ENCODE results near the gene HES2. TPM values are rescaled to one million over a fixed set of nuclear protein-coding genes. Genes with fewer than 3 reads are reported as not detected.

Gene HES2
- total RNA-seq = 1 to 10 TPM in 1 of 4 donors, not detected in 3; 7.3 TPM

DNA sequence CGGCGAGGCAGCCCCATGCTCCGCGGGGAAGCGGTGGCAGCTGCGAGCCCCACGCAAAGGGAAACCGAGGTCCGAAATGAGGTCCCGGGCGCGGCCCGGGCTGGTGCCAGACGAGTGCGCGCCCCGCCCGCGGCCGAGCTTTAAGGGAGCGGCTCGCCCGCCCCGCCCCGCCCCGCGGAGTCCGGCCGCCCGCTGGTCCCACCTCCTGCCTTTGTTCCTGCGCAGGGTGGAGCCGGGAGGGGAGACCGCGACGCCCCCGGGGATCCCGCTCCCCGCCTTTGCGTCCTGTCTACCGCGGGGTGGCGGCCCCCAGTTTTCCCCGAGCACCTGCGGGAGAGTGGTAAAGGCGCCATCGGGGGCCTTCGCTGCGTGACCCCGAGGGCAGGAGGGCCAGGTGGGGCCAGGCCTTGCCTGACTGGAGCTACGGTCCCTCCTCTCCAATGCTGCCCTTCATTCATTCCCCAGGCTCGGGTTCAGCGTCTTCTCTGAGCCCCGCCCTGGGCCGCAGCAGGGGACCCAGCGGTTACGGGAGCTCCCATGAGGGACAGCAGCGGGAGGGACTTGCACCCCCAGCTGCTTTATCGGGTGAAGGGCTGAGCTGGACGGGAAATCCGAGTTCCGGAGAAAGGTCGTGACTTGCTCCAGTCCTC, at the start of gene HES2:
TSS of gene HES2 (minus strand) at position 116 of the 650 bp plus-strand sequence. CDS start at position 17, 99 bp downstream.
- H3K27me3 ChIP-seq = peaks cover 100% of the 10 kb centered on the region
- no peak for ATAC-seq
- TF ChIP-seq POLR2A (IDR thresholded peaks at IDR 0.05) (no peak), POLR2AphosphoS5 (IDR thresholded peaks at IDR 0.05) (no peak), CTCF (IDR thresholded peaks at IDR 0.05) (no peak), EP300 (IDR thresholded peaks at IDR 0.05) (no peak)
- peaks cover 0 to 46% (median 23%) of the 10 kb centered on the region in 3 donors for H3K4me1 ChIP-seq
- no peaks in the 10 kb centered on the region for H3K9me3 ChIP-seq
- H3K36me3 ChIP-seq = no peaks in the 10 kb centered on the region
- no CpG with 5 or more reads among the region's 62 CpGs for WGBS, 2 donors (ENCODE audit: low coverage in 1 of 2)
- H3K4me3 ChIP-seq = peak within 1 kb of the TSS in 1 of 2 donors; percentile 50
- no peak within 1 kb of the TSS for H3K27ac ChIP-seq

- Histone ChIP-seq H3K4me3 (no peak overlapping the region), H3K9me3 (no peaks in the 10 kb centered on the region), H3K27ac (no peak overlapping the region), H3K4me1 (no peaks in the 10 kb centered on the region), H3K27me3 (peaks cover 42% of the 10 kb centered on the region), H3K36me3 (peaks cover 0 to 71% of the 10 kb centered on the region in 2 donors)
- TF ChIP-seq CTCF (IDR thresholded peaks at IDR 0.05) = no peak
- no peak for TF ChIP-seq POLR2A (IDR thresholded peaks at IDR 0.05)
- no peak for TF ChIP-seq EP300 (IDR thresholded peaks at IDR 0.05)
- TF ChIP-seq POLR2AphosphoS5 (IDR thresholded peaks at IDR 0.05) = no peak
- 82 to 83% methylated on average over 2 of the region's 13 CpGs for WGBS, 2 donors (ENCODE audit: low coverage in 1 of 2)
- ATAC-seq = no peak
Measured at GRCh38 chr1:6468729-6469461, 49.2 kb upstream of the HES2 start.

DNA sequence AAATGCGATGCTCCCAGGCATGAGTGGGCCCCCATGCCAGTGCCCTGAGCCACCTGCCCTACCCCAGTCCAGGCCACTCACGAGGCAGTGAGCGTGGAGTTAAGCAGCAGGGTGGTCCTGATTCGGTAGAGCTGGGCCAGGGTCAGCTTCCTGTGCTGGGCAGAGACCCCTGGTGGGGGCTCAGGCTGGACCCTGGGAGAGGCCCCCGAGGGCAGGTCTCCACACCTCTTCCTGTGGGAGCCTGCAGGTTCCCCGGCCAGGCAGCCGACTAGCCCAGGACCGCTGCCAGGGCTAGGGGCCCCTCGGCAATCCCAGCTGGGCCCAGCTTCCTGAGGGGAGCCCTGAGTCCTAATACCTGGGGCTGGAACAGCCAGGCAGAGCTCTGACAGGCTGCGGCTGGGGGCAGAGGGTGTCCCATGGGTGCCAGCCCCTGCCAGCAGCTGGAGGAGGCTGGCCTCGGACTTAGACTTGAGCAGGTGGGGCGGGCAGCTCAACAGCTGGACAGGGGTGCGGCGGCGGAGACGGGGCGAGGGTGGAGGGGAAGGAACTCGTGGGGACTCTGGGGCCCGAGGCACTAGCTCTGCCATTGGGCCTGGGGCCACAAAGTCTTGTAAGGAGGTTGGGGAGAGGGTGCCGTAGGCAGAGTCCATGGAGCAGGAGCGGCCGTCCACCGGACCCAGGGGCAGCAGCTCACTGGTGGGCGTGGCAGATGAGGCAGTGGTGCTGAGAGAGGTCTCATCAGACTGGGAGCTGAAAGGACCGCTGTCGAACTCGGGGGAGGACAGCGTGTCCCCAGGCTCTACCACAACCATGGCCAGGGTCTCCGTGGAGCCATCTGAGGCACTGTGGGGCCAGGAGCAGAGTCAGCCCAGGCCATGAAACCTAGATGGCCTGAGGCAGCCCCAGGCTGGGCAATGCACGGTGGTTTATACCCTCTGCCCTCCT, 48.3 kb upstream of the HES2 start:
- peaks cover 0 to 62% of the 10 kb centered on the region in 2 donors for H3K36me3 ChIP-seq
- H3K4me3 ChIP-seq = no peak overlapping the region
- H3K9me3 ChIP-seq = no peaks in the 10 kb centered on the region
- no peak for ATAC-seq
- H3K27ac ChIP-seq = no peak overlapping the region
- TF ChIP-seq POLR2A (IDR thresholded peaks at IDR 0.05) = no peak
- no peak for TF ChIP-seq EP300 (IDR thresholded peaks at IDR 0.05)
- WGBS, 2 donors (ENCODE audit: low coverage in 1 of 2) = 71% methylated on average over 1 of the region's 30 CpGs; no CpG with 5 or more reads in 1 of the 2 donors
- no peaks in the 10 kb centered on the region for H3K4me1 ChIP-seq
- H3K27me3 ChIP-seq = peaks cover 45% of the 10 kb centered on the region

DNA sequence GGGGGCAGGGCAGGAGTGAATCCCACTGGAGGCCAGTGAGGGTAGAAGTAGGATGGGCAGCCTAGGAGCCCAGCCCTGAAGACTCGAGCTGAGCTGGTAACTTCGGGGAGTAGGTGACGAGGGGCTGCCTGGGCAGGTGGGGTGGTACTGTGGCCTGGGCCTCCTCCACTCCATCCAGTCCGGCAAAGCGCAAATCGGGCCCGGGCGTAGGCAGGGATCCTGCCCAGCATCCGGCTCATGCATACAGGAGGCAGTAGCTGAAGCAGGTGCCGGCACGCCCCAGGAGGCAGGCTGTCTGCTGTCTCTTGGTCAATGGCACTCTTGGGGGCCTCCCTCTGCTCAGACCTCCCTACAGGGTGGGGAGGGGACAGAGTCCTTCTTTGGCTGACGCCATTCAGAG, 47.5 kb upstream of the HES2 start:
- 90 to 93% methylated on average over 5 to 8 of the region's 12 CpGs for WGBS, 2 donors (ENCODE audit: low coverage in 1 of 2)
- no peak for TF ChIP-seq POLR2AphosphoS5 (IDR thresholded peaks at IDR 0.05)
- TF ChIP-seq POLR2A (IDR thresholded peaks at IDR 0.05) = no peak
- no peak for TF ChIP-seq EP300 (IDR thresholded peaks at IDR 0.05)
- TF ChIP-seq CTCF (IDR thresholded peaks at IDR 0.05) = no peak

GRCh38 chr1:6466751-6467150, 47.0 kb upstream of the HES2 start:
- ATAC-seq = no peak
- Histone ChIP-seq H3K27me3 (peaks cover 58% of the 10 kb centered on the region), H3K27ac (no peak overlapping the region), H3K4me3 (no peak overlapping the region), H3K36me3 (peaks cover 0 to 62% of the 10 kb centered on the region in 2 donors), H3K9me3 (no peaks in the 10 kb centered on the region), H3K4me1 (no peaks in the 10 kb centered on the region)
- no peak for TF ChIP-seq CTCF (IDR thresholded peaks at IDR 0.05)
- no peak for TF ChIP-seq POLR2AphosphoS5 (IDR thresholded peaks at IDR 0.05)
- no peak for TF ChIP-seq EP300 (IDR thresholded peaks at IDR 0.05)
- no peak for TF ChIP-seq POLR2A (IDR thresholded peaks at IDR 0.05)
- whole genome bisulfite sequencing, 2 donors (ENCODE audit: low coverage in 1 of 2) = 100% methylated on average over 1 to 2 of the region's 5 CpGs

More for the DNA sequence above, 47.5 kb upstream of the HES2 start:
- no peaks in the 10 kb centered on the region for H3K9me3 ChIP-seq
- no peak overlapping the region for H3K4me3 ChIP-seq
- no peak overlapping the region for H3K27ac ChIP-seq
- H3K27me3 ChIP-seq = peaks cover 53% of the 10 kb centered on the region
- ATAC-seq = no peak
- H3K36me3 ChIP-seq = peaks cover 0 to 62% of the 10 kb centered on the region in 2 donors
- no peaks in the 10 kb centered on the region for H3K4me1 ChIP-seq

Measured in gastroesophageal sphincter (tissue), 4 donors.